DMS 273 treated with DMSO at 0.1 percent for 48 hours (cell line): ENCODE measurements around the gene CCL2.
"Not testable (repeated sequence)": the region's sequence is repeated elsewhere in the genome, so short reads cannot be mapped to it uniquely, and the experiment has no call there.

Experiments used
- DNase-seq: peaks from one replicate; lab custom pipeline; 2025; lab: John Stamatoyannopoulos, UW

CCL2 gene

GRCh38 chr17:34254651-34255380, at the start of gene CCL2:
Gene CCL2 (plus strand): TSS chr17:34255285. CDS start chr17:34255350, 65 bp downstream.
- DNase-seq: no peak

- DNase-seq: no peak
These were observed 49.7 kb upstream of the CCL2 start for GRCh38 chr17:34205401-34205800.

- no peak for DNase-seq
These were observed 48.5 kb upstream of the CCL2 start for GRCh38 chr17:34206569-34206968.

- no peak for DNase-seq
These were observed 47.5 kb upstream of the CCL2 start for GRCh38 chr17:34207572-34207971.

GRCh38 chr17:34218748-34219147, 36.3 kb upstream of the CCL2 start:
- no peak for DNase-seq

GRCh38 chr17:34219405-34219804, 35.7 kb upstream of the CCL2 start:
- no peak for DNase-seq

- no peak for DNase-seq
These were observed 34.9 kb upstream of the CCL2 start for GRCh38 chr17:34220045-34220751.

GRCh38 chr17:34220752-34221395, 34.2 kb upstream of the CCL2 start:
- DNase-seq: no peak

GRCh38 chr17:34221411-34221810, 33.7 kb upstream of the CCL2 start:
- no peak for DNase-seq

GRCh38 chr17:34222722-34223497, 32.2 kb upstream of the CCL2 start:
- no peak for DNase-seq

GRCh38 chr17:34225046-34225445, 30.0 kb upstream of the CCL2 start:
- DNase-seq: no peak

GRCh38 chr17:34226011-34226743, 28.9 kb upstream of the CCL2 start:
- no peak for DNase-seq

- no peak for DNase-seq
These were observed 28.4 kb upstream of the CCL2 start for GRCh38 chr17:34226744-34227034.

GRCh38 chr17:34227293-34227692, 27.8 kb upstream of the CCL2 start:
- DNase-seq: not testable (repeated sequence)

GRCh38 chr17:34227707-34228106, 27.4 kb upstream of the CCL2 start:
- DNase-seq: no peak

- no peak for DNase-seq
These were observed 26.3 kb upstream of the CCL2 start for GRCh38 chr17:34228781-34229180.

- no peak for DNase-seq
These were observed 24.7 kb upstream of the CCL2 start for GRCh38 chr17:34230342-34230741.

- no peak for DNase-seq
These were observed 20.5 kb upstream of the CCL2 start for GRCh38 chr17:34234616-34235015.

- no peak for DNase-seq
These were observed 19.6 kb upstream of the CCL2 start for GRCh38 chr17:34235389-34236028.

GRCh38 chr17:34236281-34236892, 18.7 kb upstream of the CCL2 start:
- DNase-seq: no peak

GRCh38 chr17:34237458-34237857, 17.6 kb upstream of the CCL2 start:
- DNase-seq: no peak
